HG02588 (cell line): ENCODE data around the gene KDM2B.
A peak's percentile ranks its signal among the peaks of the same experiment; 100 is the strongest.

Experiments used
- ATAC-seq: cut with Tn5 transposase; IDR thresholded peaks from one replicate; pipeline ENCODE4 v1.9.1; 2021; ENCODE audit warnings: mild to moderate bottlenecking, moderate library complexity; ENCODE audit not compliant: unreplicated experiment

Gene KDM2B

GRCh38 chr12:121568518-121568917 lies 12.3 kb downstream of the KDM2B start:
- ATAC-seq: no peak

GRCh38 chr12:121565076-121565475 lies 15.7 kb downstream of the KDM2B start:
- no peak for ATAC-seq

GRCh38 chr12:121562488-121562887 lies 18.3 kb downstream of the KDM2B start:
- ATAC-seq: no peak

DNA sequence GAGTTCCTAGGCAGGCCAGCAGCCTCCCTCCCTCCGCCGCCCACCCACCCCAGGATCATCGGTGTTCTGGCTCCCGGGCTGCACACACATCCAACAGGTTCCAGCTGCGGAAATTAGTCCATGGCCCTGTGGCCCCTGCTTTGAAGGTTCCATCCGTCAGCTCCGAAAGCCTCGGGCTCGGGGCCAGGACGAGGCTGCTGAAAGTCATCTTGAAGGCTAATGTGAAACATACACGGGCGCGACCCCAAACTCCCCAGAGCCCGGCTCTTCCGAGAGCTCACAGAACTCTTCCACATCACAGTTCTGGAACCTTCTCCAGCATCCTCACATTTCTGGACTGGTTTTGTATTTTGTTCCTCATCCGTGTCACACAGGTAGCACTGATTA lies 19.8 kb downstream of the KDM2B start:
- no peak for ATAC-seq

DNA sequence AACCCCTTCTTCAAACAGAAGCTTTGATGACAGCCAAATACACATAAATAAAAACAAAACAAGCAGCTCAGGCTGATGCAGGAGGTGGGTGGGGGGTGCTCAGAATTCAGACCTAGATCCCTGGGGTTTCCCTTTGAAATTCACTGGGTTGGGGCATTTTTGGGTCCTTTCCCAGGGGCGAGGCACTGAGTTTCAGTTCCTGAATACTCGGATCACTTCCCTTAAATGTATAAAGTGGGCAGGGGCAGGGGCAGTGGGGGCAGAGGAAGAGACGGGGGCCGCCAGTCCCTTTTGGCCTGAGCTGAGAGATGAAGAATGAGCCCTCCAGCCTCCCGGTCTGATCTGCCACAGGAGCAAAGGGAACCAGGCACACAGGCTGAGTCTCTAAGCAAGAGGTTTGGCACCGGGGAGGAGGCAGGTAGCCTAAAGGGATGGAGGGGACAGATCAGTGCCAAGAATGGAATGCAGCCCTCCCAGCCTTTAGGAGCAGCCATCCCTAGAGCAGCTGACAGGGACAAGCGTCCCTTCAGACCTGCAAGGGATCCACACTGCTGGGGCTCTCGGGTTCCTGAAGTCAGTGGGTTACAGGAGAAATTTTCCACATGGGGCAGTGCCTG lies 20.3 kb downstream of the KDM2B start:
- no peak for ATAC-seq

DNA sequence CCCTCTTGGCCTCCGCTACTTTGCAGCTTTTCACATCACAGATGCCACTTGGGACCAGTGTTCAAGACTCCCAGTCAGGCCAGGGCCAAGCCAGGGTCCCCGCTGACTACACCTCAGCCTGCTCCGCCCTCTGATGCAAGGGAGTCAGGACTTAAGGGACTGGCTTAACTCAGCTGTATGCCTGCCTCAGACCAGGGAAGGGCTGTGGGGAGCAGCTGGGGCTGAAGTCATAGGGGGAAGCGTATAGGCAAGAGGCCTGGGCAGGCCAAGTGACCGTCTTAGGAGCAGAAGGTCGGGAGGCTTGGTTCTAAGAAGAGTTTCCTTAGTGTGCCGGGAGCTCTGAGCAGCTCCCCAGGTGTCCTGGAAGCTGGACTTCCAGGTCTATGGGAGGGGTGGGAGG lies 21.9 kb downstream of the KDM2B start:
- ATAC-seq: no peak

- no peak for ATAC-seq
Measured at GRCh38 chr12:121550974-121551634, 29.7 kb downstream of the KDM2B start.

DNA sequence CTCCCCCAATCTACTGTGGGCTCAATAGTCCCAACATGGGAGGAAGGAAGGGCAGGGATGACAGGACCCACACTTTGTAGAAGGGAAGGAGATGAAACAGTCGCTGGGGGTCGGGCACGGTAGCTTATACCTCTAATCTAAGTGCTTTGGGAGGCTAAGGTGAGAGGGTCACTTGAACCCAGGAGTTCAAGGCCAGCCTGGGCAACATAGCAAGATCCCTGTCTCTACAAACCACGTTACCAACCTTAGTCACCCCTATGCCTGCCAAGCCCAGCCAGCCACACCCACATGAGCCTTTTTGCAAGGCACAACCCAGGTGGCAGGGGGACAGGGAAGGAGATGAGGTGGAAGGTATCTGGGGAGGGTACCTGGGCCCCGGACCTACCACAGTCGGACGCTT lies 31.7 kb downstream of the KDM2B start:
- no peak for ATAC-seq

DNA sequence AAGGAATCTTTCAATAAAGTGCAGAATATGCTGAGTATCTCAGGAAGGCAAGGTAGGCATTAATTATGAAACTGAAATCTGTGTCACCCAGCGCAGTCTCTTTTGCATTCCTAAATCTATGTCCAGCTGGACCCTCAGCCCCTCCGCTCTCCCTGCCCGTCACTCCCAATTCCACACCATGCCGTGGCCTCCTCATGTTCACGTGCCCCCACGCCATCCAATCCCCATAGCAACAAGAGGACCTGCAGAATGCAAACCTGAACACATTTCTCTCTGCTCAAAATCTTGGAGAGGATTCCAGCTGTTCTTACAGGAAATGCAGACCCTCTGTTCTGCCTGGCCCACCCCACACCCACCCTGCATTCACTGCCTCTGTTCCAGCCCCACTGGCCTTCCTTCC lies 35.3 kb downstream of the KDM2B start:
- ATAC-seq: no peak

DNA sequence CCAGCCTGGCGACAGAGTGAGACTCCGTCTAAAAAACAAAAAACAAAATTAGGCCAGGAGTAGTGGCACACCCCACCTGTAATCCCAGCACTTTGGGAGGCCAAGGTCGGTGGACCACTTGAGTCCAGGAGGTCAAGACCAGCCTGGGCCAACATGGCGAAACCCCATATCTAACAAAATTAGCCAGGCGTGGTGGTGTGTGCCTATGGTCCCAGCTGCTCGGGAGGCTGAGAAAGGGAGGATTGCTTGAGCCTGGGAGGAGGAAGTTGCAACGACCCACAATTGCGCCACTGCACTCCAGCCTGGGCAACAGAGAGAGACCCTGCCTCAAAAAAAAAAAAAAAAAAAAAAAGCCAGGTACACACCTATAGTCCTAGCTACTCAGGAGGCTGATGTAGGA lies 37.0 kb downstream of the KDM2B start:
- no peak for ATAC-seq

GRCh38 chr12:121539908-121540307 lies 40.9 kb downstream of the KDM2B start:
- no peak for ATAC-seq

GRCh38 chr12:121538699-121539061 lies 42.1 kb downstream of the KDM2B start:
- no peak for ATAC-seq

GRCh38 chr12:121537814-121538698 lies 42.8 kb downstream of the KDM2B start:
- peak; percentile 14 for ATAC-seq

GRCh38 chr12:121536899-121537813 lies 43.7 kb downstream of the KDM2B start:
- peak; percentile 58 for ATAC-seq

DNA sequence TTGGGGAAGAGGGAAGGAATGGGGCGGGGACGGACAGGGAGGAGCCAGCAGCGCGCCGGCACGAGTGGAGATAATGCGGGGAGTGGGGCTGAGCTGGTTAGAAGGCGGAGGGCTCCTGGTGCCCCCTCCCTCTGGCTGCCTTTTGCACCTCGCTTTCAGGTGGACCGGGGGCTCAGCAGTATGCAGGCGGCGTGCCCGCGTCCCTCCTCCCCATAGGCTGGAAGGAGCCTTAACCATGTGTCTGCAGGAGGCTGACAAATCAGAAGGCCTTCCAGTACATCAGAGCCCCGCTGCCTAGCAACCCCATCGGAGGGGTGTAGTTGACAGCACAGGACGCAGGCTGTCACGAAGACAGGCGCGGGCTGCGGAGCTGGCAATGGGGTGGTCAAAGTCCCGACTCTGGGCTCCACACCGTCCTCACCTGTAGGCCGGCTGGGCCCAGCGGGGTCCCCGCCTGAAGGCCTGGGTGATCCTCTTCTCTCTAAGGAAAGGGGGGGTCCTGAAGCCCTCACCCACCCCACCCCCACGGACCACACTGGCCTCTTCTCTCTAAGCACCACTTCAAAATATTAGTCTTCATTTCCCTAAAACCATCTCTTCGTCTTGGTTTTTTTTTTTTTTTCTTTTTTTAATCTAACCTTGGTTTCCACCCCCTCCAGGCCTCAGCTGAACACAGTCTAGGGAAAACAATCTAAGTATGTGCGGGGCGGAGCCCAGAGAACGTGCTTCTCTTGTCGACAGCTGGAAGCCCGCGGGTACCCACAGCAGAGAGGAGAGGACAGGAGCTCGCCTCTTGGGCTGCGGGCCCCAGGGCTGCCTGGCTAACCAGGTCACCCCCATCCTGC lies 44.5 kb downstream of the KDM2B start:
- ATAC-seq: peak; percentile 55

DNA sequence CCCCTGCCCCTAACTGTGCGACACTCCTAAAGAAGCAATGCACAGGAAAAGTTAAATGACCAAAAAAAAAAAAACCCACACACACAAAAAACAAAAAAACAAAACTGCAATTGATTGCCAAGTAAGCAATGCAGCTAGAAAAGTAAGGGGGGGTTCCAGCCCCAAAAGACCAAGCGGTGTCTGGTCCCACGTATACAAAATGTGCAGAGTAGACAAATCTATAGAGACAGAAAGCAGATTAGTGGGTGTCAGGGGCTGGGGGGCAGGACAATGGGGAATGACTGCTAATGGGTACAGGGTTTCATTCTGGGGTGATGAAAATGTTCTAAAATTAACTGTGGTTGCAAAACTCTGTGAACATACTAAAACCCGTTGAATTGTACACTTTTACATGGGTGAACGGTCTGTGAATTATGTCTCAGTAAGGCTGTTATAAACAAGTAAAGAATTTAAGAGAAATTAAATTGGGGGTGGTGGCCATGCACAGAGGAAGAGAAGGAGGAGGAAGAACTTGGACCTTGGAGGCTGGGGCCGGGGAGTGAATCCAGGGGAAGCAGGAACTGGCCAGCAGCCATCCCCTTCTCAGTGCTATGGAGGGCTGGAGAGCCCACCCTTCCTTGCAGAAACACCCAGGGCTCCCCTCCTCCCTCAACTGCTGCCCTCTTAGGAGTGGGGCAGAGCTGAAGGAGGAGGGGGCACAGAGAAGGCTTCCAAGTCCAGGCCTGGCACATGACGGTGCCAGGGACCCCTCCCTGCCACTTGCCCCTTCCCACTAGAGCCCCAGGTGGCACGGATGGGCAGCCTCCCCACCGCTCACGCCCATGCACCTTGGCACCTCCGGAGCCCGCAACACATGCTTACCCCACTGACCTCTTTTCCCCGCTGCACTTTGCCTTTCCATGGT lies 45.4 kb downstream of the KDM2B start:
- no peak for ATAC-seq

DNA sequence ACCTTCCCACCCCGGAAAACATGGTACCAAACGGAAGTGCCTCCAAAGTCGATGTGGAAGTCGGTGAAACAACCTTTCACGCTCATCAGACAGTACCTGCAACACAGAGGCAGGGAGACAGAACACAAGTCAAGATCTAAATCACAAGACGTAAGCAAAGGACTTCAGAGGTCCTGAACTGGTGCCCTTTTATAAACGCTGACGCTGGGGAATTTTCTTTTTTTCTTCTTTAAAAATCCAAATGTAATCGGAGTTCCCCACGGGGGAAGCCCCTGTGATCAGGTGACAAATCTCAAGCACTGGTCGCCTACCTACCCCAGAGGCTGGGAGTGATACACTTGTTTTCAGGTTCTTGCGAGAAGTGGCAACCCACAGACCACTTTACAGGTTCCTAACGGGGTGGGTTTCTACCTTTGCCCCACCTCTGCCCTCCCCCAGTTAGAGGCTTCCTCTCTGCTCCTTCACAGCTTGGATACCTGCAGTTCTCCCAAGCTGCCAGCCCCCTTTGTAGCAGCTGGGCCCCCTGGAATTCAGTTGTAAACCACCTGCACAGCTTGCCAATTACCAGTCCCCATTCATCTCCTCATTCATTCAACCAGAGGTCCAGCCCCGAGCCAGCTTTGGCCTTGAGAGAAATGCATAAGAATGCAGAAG lies 46.2 kb downstream of the KDM2B start:
- ATAC-seq: no peak

- no peak for ATAC-seq
Measured at GRCh38 chr12:121533394-121534090, 47.3 kb downstream of the KDM2B start.
